Hematopoietic multipotent progenitor cell treated with erythropoietin and hydrocortisone succinate and interleukin-3 and kit ligand, for 4 days (in vitro differentiated cells): Measurements from ENCODE around the gene CMTM3.
"Not testable (repeated sequence)": the region's sequence is repeated elsewhere in the genome, so short reads cannot be mapped to it uniquely, and the experiment has no call there.

Experiments
- DNase-seq: peaks from one replicate; pipeline ENCODE4 v3.0.0-alpha.2; 2015

The CMTM3 gene

DNA sequence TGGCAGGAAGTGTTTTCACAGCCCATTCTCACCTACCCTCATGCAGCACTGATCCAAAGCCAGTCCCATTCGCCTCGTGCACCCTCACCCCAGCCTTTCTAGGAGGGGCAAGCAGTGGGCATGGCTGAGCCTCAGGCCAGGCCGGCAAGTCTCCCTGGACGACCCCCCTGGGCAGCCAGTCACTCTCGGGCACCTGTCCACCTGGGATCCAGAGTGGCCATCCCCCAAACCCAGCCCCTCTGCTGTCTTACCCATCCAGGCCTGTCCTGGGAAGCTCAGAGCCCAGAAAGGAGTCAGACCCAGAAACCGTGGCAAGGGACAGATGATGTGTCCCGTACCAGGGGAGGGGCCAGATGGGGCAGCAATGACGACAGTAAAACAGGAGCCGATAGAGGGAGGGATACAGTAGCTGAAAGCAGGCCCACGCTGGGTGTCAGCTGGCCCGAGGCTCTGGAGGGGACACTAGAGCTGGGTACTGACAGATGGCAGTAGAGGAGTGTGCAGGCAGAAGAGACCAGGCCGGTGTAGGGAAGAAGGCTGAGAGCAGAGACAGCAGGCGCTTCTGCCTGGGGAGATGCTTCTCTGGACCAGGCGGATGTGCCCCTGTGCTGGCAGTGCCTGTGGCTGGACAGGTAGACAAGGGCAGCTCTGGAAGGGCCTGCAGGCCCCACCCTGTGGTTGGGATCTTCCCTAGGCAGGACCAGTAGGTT, 5.8 kb downstream of the CMTM3 start:
- DNase-seq, result no peak

GRCh38 chr16:66611911-66612310, 7.4 kb downstream of the CMTM3 start:
- DNase-seq, result not testable (repeated sequence)

GRCh38 chr16:66612422-66612821, 7.9 kb downstream of the CMTM3 start:
- no peak for DNase-seq

- no peak for DNase-seq
Measured at GRCh38 chr16:66614161-66614802, 9.8 kb downstream of the CMTM3 start.

GRCh38 chr16:66616169-66616568, 11.7 kb downstream of the CMTM3 start:
- DNase-seq, result no peak

DNA sequence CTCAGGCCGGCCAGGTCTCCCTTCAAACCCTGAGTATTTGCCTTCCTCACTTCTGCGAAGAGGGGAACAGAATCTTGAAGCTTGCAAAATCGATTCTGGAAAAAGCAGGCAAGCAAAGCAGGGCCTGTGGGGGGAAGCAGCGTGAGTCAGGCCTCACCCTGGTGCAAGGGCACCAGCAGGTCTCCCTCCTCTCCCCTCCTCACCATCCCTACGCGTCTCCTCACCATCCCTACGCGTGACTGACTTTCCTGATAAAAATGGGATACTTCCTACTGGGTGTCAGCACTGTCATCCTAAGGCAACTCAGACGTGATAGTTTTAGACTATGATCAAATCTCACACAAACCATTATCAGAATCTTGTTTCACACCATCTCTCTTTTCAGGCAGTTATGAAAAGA, 12.1 kb downstream of the CMTM3 start:
- DNase-seq, result no peak

GRCh38 chr16:66617010-66617434, 12.5 kb downstream of the CMTM3 start:
- DNase-seq, result no peak

DNA sequence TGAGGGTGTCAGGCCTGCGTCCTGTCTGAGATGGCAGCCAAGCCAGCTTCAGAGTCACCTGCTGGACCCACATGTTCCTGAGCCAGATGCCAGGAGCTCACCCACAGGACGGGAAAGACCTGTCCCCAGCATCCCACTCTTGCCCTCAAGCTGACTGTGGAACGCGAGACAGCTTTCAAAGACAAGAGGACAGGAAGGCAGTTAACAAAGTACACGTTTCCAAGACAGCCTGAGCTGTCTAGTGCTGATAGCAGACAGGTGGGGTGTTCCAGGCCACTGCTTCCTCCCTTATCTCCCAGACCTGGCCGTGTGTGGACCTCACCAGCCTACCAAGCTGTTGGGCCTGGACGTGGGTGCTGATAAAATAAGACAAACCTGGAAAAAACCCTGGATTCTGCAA, 13.2 kb downstream of the CMTM3 start:
- peak; percentile 63 for DNase-seq

DNA sequence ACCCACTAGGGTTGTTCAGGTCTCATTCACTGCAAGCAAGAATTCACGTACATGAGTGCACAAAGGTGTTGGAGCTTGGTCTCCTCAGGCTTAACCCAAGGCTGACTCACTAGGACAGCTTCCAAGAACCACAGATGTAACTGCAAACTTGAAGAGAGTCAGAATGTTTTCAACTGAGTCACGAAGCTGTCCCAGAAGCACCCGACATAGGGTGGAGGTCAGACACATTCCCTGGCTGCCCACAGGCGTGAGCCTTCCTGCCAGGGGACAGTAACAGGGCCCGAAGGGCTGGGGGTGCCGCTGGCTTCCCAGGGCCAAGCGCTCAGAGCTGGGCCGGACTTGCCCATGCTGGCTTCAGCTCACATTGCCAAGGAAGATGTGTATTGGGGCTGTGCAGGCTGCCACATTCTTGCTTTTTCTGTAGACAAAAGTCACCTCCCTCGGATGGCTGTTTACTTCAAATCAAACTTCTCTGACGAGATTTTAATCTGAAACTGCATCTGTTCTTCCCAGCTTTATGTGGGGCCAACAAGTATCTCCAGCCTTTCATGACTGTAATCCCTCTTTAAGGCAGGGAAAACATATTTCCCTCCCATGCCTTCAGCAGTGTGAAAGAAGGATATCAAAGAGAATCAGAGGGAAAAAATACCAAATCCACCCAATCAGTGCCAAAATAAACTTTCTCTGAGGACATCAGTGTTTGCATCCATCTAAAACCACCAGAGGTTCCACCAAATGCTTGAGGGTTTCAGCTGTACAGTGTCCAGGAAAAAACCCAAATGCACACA, 14.3 kb downstream of the CMTM3 start:
- DNase-seq, result no peak

- DNase-seq, result peak; percentile 51
Measured at GRCh38 chr16:66619534-66620428, 15.3 kb downstream of the CMTM3 start.

GRCh38 chr16:66620429-66620795, 15.9 kb downstream of the CMTM3 start:
- DNase-seq, result no peak

DNA sequence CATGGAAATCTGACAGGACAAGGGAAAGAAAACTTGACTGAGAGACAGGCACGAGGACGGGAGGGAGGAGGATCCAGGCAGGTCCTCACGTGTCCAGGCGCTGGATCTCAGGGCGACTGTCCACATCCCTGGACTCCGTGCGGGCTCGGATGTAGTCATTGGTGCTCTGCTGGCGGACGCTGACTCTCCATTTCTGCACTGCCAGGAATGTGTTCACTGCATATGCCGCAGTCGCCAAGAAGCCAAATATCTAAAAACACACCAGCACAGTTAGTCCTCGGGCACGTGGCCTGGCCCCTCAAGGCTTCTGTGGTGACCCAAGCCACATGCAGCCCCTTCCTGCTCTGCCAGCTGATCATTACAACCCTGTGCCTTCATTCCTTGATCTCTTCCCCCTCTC, 17.5 kb downstream of the CMTM3 start:
- DNase-seq, result no peak

DNA sequence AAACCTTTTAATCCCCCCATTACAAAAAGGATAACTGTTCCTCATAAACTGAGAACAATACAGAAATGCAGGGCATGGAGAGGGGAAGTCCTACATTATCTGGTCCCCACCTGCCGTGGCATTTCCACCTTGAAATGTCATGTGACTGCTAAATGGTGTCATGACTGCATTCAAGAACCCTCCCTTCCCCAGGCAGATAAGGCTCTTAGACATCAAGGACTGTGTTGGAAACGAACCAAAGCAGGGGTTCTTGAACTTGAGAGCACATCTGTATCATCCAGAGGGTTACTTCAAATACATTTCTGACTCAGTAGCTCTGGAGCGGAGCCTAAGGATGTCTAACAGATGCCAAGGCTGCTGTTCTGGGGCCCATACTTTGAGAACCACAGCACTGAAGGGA, 18.4 kb downstream of the CMTM3 start:
- DNase-seq, result peak; percentile 22

DNA sequence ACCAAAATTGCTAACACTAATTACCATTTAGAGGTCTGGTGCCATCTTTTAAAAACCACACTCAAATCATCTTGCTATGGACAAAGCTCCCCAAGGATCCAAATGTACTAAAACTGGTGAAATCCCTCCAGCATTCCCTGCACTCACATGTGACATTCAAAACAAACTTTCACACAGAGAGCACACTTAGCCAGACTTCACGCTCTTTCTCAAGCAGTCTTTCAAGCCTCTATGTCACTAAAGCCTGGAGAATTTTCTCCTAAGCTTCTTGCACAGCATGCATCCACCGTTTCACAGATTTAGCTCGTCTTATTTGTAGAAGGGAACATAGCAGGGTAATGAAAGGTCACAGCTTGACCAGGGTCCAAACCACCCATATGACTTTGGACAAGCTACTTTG, 19.3 kb downstream of the CMTM3 start:
- no peak for DNase-seq

DNA sequence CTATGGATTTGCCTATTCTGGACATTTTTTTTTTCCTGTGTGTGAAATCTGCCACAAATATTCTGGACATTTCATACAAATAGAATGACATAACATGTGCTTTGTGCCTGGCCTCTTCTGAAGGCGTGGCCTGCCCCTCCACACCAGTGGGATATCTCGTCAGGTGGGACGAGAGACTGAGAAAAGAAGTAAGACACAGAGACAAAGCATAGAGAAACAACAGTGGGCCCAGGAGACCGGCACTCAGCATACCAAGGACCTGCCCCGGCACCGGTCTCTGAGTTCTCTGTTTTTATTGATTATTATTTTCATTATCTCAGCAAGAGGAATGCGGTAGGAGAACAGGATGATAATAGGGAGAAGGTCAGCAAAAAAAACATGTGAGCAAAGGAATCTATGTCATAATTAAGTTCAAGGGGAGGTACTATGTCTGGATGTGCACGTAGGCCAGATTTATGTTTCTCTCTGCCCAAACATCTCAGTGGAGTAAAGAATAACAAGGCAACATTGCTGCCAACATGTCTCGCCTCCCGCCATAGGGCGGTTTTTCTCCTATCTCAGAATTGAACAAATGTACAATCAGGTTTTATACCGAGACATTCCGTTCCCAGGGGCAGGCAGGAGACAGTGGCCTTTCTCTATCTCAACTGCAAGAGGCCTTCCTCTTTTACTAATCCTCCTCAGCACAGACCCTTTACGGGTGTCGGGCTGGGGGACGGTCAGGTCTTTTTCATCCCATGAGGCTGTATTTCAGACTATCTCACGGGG, 23.3 kb downstream of the CMTM3 start:
- DNase-seq, result not testable (repeated sequence)

GRCh38 chr16:66629856-66630255, 25.4 kb downstream of the CMTM3 start:
- no peak for DNase-seq

DNA sequence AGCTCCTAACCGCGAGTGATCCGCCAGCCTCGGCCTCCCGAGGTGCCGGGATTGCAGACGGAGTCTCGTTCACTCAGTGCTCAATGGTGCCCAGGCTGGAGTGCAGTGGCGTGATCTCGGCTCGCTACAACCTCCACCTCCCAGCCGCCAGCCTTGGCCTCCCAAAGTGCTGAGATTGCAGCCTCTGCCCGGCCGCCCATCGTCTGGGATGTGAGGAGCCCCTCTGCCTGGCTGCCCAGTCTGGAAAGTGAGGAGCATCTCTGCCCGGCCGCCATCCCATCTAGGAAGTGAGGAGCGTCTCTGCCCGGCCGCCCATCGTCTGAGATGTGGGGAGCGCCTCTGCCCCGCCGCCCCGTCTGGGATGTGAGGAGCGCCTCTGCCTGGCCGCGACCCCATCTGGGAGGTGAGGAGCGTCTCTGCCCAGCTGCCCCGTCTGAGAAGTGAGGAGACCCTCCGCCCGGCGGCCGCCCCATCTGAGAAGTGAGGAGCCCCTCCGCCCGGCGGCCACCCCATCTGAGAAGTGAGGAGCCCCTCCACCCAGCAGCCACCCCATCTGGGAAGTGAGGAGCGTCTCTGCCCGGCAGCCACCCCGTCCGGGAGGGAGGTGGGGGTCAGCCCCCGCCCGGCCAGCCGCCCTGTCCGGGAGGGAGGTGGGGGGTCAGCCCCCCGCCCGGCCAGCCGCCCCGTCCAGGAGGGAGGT, 26.2 kb downstream of the CMTM3 start:
- not testable (repeated sequence) for DNase-seq

DNA sequence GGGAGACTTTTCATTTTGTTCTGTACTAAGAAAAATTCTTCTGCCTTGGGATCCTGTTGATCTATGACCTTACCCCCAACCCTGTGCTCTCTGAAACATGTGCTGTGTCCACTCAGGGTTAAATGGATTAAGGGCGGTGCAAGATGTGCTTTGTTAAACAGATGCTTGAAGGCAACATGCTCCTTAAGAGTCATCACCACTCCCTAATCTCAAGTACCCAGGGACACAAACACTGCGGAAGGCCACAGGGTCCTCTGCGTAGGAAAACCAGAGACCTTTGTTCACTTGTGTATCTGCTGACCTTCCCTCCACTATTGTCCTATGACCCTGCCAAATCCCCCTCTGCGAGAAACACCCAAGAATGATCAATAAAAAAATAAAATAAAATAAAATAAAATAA, 27.1 kb downstream of the CMTM3 start:
- DNase-seq, result not testable (repeated sequence)

DNA sequence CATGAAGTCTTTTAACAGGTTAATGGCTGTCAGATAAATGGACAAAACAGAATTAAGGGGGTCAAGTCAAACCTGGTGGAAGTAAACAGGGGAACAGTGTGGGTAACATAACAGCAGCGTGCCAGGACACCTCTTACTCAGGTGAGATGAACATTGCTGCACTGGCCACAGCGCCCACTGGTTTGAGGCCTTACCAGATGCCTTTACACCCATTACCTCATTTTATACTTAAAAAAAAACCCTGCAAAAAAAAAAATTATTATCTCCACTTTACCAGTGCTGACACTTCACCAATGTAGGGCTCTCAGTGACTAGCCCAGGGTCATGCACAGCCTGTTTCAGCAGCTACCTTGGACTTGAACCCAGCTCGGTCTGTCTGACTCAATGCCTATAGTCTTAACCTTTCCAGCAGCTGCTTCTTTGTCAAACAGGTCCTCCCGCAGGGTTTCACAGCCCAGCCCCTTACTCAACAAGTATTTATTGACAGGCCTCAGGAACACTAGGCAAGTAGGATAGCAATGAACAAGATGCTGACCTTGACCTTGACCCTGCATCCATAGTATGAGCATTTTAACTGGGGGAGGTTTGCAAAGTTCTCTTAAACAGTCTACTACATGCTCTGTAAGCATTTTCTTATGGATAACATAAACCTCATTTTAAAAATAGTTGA, 30.2 kb downstream of the CMTM3 start:
- no peak for DNase-seq

DNA sequence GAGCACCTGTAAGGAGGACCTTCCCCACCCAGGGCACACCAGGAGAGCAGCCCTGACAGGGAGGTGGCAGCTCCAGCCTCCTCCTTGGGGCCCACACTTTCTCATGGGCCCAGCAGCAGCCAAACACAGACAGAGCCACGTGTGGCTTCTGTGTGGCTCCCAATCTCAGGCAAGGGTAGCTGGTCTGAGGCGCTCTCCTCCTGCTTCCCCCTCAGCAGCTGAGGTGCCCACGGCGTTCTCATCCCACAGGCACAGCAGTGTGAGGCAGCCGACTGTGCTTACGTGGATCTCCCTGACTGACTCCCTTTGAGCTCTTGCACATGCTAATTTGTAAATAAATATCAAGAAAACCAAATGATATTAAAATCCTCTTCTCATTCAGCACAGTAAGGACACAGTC, 30.9 kb downstream of the CMTM3 start:
- DNase-seq, result no peak

GRCh38 chr16:66636199-66636598, 31.7 kb downstream of the CMTM3 start:
- DNase-seq, result no peak
